Stimulated activated CD4-positive, alpha-beta T cell treated with anti-CD3 and anti-CD28 coated beads, Interleukin-4, amount 100 ng/mL, for 1 hour (primary cell): ENCODE results near the gene ACTRT2.

Experiments used
- DNase-seq: peaks from one replicate; pipeline ENCODE4 v3.0.0-alpha.2; 2020

Gene ACTRT2

GRCh38 chr1:3070309-3070643 is 49.0 kb downstream of the ACTRT2 start:
- DNase-seq: no peak

DNA sequence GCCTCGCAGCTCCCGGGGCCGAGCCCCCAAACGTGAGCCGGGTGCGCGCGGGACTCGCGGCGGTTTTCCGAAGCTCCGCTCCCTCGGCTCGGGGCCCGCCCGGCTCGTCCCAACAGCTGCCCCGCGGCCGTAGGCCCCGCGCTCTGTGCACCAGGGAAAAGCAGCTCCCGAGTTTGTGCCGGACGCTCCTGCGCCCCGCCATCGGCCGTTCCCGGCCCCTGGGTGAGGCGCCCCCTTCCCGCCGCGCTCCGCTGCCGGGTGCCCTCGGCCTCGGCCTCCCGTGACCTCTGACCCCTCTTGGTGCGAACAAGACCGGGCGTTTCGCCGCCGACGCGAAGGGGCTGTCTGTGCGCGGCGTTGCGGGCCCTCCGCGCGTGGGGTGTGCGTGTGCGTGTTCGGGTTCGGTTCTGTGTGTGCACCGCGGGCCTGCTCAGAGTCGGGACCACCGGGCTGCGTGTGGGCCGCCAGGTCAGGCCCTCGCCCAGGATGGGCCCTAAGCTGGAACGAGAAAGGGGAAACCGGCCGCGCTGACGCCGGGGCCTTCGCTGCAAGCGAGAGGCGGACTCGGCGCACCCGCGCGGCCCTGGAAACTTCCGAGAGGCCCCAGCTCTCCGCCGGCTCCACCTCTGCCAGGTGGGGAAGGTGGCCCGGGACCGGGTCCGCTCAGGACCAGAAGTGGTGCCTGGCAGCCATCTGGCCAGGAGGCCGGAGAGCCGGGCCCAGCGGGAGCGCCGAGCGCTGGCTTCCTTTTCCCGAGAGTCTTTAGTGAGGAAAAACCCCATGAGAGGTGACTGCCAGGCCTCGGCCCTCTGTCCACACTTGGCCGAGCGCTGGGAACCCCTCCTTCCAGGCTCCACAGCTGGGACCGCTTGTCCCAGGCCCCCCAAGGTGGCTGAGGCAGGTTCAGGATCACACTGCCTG is 49.6 kb downstream of the ACTRT2 start:
- DNase-seq: no peak

- no peak for DNase-seq
These were observed 50.5 kb downstream of the ACTRT2 start for GRCh38 chr1:3071565-3072390.
